ENCODE results near the gene C1QB. TPM values are rescaled to one million over a fixed set of nuclear protein-coding genes. Genes with fewer than 3 reads are reported as not detected.
"Not testable (repeated sequence)": the region's sequence is repeated elsewhere in the genome, so short reads cannot be mapped to it uniquely, and the experiment has no call there.

The C1QB gene
- total RNA-seq, 1 donor from 2014 or later, result 707 TPM

DNA sequence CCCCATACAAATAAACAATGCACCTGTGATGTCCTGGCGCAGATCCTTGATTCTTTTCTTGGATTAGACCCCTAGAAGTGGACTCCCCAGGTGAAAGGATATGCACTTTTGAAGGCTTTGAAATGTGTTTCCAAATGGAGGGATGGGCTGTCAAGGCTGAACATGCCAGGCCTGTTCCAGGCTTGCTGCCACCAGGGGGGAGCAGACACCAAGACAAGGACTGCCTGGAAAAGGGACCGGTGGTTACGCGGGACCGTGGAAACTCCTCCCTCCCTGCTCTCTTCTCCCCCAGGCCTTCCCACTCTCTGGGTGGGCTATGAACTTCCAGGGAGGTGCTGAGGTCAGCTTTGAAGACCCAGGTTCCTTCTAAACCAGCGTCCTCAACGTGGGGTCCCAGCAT is 12.7 kb downstream of the C1QB start:
- intact Hi-C loops (cut with DNase I), result no loop called here
- no peak overlapping the region for H3K4me3 ChIP-seq
- H3K4me1 ChIP-seq, result no peaks in the 10 kb centered on the region
- no peaks in the 10 kb centered on the region for H3K36me3 ChIP-seq
- ATAC-seq (no peak), DNase-seq (no peak)
- peaks cover 17% of the 10 kb centered on the region for H3K27me3 ChIP-seq
- no peak overlapping the region for H3K27ac ChIP-seq
- TF ChIP-seq, protein P1, sequence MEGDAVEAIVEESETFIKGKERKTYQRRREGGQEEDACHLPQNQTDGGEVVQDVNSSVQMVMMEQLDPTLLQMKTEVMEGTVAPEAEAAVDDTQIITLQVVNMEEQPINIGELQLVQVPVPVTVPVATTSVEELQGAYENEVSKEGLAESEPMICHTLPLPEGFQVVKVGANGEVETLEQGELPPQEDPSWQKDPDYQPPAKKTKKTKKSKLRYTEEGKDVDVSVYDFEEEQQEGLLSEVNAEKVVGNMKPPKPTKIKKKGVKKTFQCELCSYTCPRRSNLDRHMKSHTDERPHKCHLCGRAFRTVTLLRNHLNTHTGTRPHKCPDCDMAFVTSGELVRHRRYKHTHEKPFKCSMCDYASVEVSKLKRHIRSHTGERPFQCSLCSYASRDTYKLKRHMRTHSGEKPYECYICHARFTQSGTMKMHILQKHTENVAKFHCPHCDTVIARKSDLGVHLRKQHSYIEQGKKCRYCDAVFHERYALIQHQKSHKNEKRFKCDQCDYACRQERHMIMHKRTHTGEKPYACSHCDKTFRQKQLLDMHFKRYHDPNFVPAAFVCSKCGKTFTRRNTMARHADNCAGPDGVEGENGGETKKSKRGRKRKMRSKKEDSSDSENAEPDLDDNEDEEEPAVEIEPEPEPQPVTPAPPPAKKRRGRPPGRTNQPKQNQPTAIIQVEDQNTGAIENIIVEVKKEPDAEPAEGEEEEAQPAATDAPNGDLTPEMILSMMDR (IDR thresholded peaks at IDR 0.05), result no peak
- no peaks in the 10 kb centered on the region for H3K9me3 ChIP-seq

DNA sequence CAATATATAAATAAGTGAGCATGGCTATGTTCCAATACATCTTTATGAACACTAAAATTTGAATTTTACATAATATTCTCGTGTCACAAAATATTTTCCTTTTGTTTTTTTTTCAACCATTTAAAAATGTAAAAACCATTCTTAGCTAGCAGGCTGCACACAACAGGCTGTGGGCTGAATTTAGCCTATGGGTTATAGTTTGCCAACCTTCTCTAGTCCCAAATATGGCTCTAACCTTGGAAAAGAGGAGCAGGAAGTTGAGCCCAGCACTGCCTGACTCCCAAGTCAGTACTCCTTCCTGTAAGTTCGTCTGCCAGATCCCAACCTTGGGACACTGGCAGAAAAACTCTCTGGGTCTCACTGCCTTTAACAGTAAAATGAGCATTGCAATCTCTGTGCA is 13.4 kb downstream of the C1QB start:
- TF ChIP-seq, protein P1 (IDR thresholded peaks at IDR 0.05), result no peak
- Histone ChIP-seq H3K27me3 (peaks cover 21% of the 10 kb centered on the region), H3K4me1 (no peaks in the 10 kb centered on the region), H3K27ac (no peak overlapping the region), H3K4me3 (no peak overlapping the region), H3K36me3 (no peaks in the 10 kb centered on the region), H3K9me3 (no peaks in the 10 kb centered on the region)
- intact Hi-C loops (cut with DNase I), result no loop called here
- DNase-seq, result no peak
- no peak for ATAC-seq

DNA sequence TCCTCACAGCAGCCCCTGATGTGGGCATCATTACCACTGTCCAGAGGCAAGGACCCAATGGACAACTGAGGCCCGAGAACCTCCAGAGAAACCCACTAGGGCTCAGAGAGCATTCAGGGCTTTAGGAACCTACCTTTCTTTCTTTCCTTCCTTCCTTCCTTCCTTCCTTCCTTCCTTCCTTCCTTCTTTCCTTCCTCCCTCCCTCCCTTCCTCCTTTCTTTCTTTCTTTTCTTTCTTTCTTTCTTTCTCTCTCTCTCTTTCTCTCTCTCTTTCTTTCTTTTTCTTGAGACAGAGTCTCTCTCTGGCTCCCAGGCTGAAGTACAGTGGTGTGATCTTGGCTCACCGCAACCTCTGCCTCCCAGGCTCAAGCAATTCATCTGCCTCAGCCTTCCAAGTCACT is 15.8 kb downstream of the C1QB start:
- DNase-seq; intact Hi-C loops (cut with DNase I); H3K27ac ChIP-seq; ATAC-seq; H3K4me3 ChIP-seq; H3K9me3 ChIP-seq; H3K36me3 ChIP-seq; H3K4me1 ChIP-seq: not testable (repeated sequence)
- H3K27me3 ChIP-seq, result peaks cover 38% of the 10 kb centered on the region

DNA sequence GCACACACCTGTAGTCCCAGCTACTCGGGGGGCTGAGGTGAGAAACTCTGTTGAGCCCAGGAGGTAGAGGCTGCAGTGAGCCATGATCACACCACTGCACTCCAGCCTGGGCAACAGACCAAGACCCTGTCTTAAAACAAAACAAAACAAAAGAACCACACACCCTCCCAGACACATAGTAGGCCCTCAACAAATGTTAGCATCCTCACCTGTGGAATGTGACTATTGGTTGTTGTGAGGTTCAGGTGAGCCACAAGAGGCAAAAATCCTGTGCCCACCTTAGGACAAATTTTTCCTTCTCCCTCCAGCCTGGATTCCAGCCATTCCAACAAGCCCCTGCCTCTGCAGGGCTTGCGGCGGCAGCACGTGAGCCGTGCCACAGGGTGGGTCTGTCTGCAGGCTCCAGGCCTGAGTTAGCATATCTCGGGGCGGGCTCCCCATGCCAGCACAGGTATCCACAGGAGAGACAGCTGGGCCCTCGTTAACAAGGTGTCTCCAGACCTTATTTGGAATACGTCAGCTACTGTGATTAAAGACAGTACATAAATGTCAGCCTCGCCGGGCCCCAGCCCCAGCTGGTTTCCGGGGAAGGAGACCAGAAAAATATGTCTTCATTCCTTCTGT is 17.4 kb downstream of the C1QB start:
- H3K9me3 ChIP-seq, result no peaks in the 10 kb centered on the region
- H3K4me1 ChIP-seq, result no peaks in the 10 kb centered on the region
- ATAC-seq, result no peak
- H3K4me3 ChIP-seq, result no peak overlapping the region
- H3K27ac ChIP-seq, result no peak overlapping the region
- DNase-seq, result no peak
- TF ChIP-seq, protein P1 (IDR thresholded peaks at IDR 0.05), result no peak
- H3K27me3 ChIP-seq, result peaks cover 46% of the 10 kb centered on the region
- intact Hi-C loops (cut with DNase I), result no loop called here
- no peaks in the 10 kb centered on the region for H3K36me3 ChIP-seq

DNA sequence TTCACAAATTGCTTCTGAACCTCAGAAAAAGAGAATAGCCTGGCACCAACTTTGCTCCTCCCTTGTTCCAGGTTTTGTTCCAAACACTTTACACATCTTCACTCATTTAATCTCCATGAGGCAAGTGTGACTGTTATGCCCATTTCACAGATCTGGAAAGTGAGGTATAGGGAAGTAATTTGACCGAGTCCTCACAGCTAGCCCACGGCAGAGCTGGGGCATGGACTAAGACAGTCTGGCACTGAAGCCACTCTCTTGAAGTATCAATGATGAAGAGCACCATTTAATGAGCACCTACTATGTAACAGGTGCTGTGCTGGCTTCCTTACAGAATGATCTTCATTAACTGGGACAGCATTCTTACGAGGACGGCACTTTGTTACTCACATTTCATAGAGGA is 19.0 kb downstream of the C1QB start:
- no peak for ATAC-seq
- H3K4me3 ChIP-seq, result no peak overlapping the region
- intact Hi-C loops (cut with DNase I), result no loop called here
- no peaks in the 10 kb centered on the region for H3K4me1 ChIP-seq
- no peaks in the 10 kb centered on the region for H3K9me3 ChIP-seq
- H3K36me3 ChIP-seq, result no peaks in the 10 kb centered on the region
- TF ChIP-seq, protein P1 (IDR thresholded peaks at IDR 0.05), result no peak
- H3K27me3 ChIP-seq, result peaks cover 53% of the 10 kb centered on the region
- DNase-seq, result no peak
- H3K27ac ChIP-seq, result no peak overlapping the region

DNA sequence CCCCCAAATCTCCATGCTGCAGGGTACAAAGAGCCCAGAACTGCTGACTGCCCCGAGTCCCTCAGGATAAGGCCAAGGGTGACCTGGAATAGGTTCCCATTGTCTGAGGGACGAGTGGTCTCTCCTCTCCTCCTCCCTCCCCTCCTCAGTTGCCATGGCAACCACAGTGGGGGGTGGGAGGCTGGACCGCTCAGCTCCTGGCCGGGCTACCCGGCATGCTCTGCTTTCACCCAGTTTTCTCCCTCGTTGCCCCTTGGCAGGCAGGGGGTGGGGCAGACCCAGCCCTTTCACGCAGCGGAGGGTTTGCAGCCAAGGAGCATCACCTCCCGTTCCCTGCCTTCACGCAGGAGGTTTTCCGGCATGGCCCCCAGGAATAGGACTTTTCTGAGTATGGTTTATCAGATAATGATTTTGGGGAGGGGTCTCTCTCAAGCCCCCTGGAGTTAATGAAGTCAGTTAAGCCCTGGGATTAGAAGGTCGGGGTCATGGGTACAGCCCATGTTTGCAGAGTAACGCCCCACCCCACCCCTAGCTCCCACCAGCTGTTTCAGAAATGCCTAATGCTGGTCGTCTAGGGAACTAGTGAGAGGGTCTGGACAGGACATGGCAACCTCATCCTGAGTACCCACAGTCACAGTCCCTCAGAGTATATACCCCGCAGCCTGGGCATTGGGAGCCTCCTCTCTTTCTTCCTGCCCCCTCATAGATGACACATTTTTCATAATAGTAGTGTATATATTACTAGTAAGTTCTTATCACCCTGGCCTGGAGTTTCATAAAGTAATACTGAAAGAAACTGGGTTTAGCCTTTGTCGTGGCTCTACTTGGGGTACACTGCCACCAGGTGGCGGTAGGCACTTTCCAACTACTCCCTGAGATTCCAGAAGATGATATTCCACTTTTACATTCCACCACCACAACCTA is 20.7 kb downstream of the C1QB start:
- Histone ChIP-seq H3K27ac (no peak overlapping the region), H3K27me3 (peaks cover 51% of the 10 kb centered on the region), H3K36me3 (no peaks in the 10 kb centered on the region), H3K4me1 (no peaks in the 10 kb centered on the region), H3K4me3 (no peak overlapping the region), H3K9me3 (no peaks in the 10 kb centered on the region)
- TF ChIP-seq, protein P1 (IDR thresholded peaks at IDR 0.05), result peak; percentile 59
- DNase-seq (no peak), ATAC-seq (peak; percentile 60)
- intact Hi-C loops (cut with DNase I), result no loop called here

Measured in upper lobe of right lung (tissue), 1 donor.